Nephron (organoid): ENCODE measurements around the gene WDR5B.
A peak's percentile ranks its signal among the peaks of the same experiment; 100 is the strongest.
"Not testable (repeated sequence)": the region's sequence is repeated elsewhere in the genome, so short reads cannot be mapped to it uniquely, and the experiment has no call there.

ENCODE experiments used
- H3K27ac Mint-ChIP-seq, 3 experiments: 2 replicates each; pipeline ENCODE4 v1.8.0; 2020; ENCODE audit warnings: mixed read lengths in 3 of 3, mild to moderate bottlenecking in 2 of 3, moderate library complexity in 1 of 3
- H3K27me3 Mint-ChIP-seq: 2 replicates; pipeline ENCODE4 v1.8.0; 2021; ENCODE audit warnings: low read depth, mild to moderate bottlenecking, moderate library complexity, mixed read lengths
- H3K36me3 Mint-ChIP-seq: 2 replicates; pipeline ENCODE4 v1.8.0; 2020; ENCODE audit warnings: low read depth, mixed read lengths
- H3K4me1 Mint-ChIP-seq: 2 replicates; pipeline ENCODE4 v1.8.0; 2020; ENCODE audit warnings: mixed read lengths
- H3K4me3 Mint-ChIP-seq, 3 experiments: 2 replicates each; pipeline ENCODE4 v1.8.0; 2020; ENCODE audit warnings: mild to moderate bottlenecking in 3 of 3, mixed read lengths in 3 of 3, moderate library complexity in 2 of 3
- H3K9me3 Mint-ChIP-seq: 2 replicates; pipeline ENCODE4 v1.8.0; 2020; ENCODE audit warnings: mixed read lengths
- TF ChIP-seq, protein P1 (sequence below), 3 experiments: fragments of 200-600 bp; sonication (generic); IDR thresholded peaks; one replicate each; pipeline ENCODE4 v1.5.0; 2021; ENCODE audit warnings: antibody characterized with exemption in 3 of 3; ENCODE audit not compliant: unreplicated experiment in 3 of 3

WDR5B gene

GRCh38 chr3:122374034-122374433, 41.8 kb downstream of the WDR5B start:
- Mint-ChIP-seq H3K27ac (no peak overlapping the region), H3K9me3 (no peaks in the 10 kb centered on the region), H3K27me3 (no peaks in the 10 kb centered on the region), H3K36me3 (peaks cover 9% of the 10 kb centered on the region), H3K4me1 (no peaks in the 10 kb centered on the region), H3K4me3 (no peak overlapping the region)
- TF ChIP-seq, protein P1, sequence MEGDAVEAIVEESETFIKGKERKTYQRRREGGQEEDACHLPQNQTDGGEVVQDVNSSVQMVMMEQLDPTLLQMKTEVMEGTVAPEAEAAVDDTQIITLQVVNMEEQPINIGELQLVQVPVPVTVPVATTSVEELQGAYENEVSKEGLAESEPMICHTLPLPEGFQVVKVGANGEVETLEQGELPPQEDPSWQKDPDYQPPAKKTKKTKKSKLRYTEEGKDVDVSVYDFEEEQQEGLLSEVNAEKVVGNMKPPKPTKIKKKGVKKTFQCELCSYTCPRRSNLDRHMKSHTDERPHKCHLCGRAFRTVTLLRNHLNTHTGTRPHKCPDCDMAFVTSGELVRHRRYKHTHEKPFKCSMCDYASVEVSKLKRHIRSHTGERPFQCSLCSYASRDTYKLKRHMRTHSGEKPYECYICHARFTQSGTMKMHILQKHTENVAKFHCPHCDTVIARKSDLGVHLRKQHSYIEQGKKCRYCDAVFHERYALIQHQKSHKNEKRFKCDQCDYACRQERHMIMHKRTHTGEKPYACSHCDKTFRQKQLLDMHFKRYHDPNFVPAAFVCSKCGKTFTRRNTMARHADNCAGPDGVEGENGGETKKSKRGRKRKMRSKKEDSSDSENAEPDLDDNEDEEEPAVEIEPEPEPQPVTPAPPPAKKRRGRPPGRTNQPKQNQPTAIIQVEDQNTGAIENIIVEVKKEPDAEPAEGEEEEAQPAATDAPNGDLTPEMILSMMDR (IDR thresholded peaks at IDR 0.05; ENCODE audit: unreplicated experiment in 3 of 3), result no peak

GRCh38 chr3:122366379-122366749, 49.5 kb downstream of the WDR5B start:
- TF ChIP-seq, protein P1 (IDR thresholded peaks at IDR 0.05; ENCODE audit: unreplicated experiment in 3 of 3), result no peak
- Mint-ChIP-seq H3K27me3 (no peaks in the 10 kb centered on the region), H3K27ac (no peak overlapping the region), H3K4me1 (no peaks in the 10 kb centered on the region), H3K9me3 (no peaks in the 10 kb centered on the region), H3K36me3 (peaks cover 46% of the 10 kb centered on the region), H3K4me3 (no peak overlapping the region)

GRCh38 chr3:122365582-122366378, 50.1 kb downstream of the WDR5B start:
- not testable (repeated sequence) for H3K27me3 Mint-ChIP-seq, H3K9me3 Mint-ChIP-seq, H3K4me3 Mint-ChIP-seq, H3K4me1 Mint-ChIP-seq
- Mint-ChIP-seq H3K36me3 (peaks cover 45% of the 10 kb centered on the region), H3K27ac (peak overlapping the region in 1 of 3 experiments; percentile 1)

DNA sequence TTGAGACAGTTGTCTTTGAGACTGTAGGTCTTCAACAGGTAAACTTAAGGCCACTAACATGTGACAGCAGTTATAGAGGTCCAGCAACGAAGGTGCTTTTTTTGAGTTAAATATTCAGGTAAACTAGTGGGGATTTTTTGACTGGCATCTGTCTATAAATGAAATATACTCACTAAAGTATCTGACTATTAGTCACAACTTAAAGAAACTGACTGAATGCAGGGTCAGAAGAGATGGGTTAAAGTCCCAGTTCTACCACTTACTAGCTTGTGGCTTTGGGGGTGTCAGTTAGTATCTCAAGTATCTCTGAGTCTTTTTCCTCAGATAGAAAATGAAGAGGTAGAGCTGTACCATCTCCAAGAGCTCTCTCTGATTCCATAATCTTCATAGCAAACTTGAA, 50.8 kb downstream of the WDR5B start:
- no peak overlapping the region for H3K27ac Mint-ChIP-seq
- H3K27me3 Mint-ChIP-seq, result no peaks in the 10 kb centered on the region
- no peaks in the 10 kb centered on the region for H3K4me1 Mint-ChIP-seq
- peaks cover 45% of the 10 kb centered on the region for H3K36me3 Mint-ChIP-seq
- TF ChIP-seq, protein P1 (IDR thresholded peaks at IDR 0.05; ENCODE audit: unreplicated experiment in 3 of 3), result no peak
- no peaks in the 10 kb centered on the region for H3K9me3 Mint-ChIP-seq
- no peak overlapping the region for H3K4me3 Mint-ChIP-seq

DNA sequence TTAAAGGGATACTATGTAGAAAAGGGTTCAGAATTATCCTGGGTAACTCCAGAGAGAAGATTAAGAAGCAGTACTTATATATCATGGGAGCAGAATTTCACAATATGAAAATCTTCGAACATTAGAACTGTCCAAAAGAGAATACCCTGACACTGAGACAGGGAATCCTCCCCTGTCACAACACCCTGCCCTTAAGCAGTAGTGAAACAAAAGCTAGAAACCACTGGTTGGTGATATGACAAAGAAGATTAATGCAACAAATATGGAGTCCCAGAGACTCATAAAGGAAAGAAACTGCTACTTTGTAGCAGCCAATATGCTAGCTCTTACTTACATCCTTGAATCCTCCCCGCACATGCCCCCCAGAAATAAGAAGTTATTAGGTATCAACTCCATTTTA, 51.4 kb downstream of the WDR5B start:
- Mint-ChIP-seq H3K27ac (no peak overlapping the region), H3K27me3 (no peaks in the 10 kb centered on the region), H3K4me3 (no peak overlapping the region), H3K4me1 (no peaks in the 10 kb centered on the region), H3K36me3 (peaks cover 44% of the 10 kb centered on the region), H3K9me3 (no peaks in the 10 kb centered on the region)
- TF ChIP-seq, protein P1 (IDR thresholded peaks at IDR 0.05; ENCODE audit: unreplicated experiment in 3 of 3), result no peak
